HepG2 (cell line): ENCODE data around the gene SLC12A5. TPM values are rescaled to one million over a fixed set of nuclear protein-coding genes. Genes with fewer than 3 reads are reported as not detected.

Source experiments
- ATAC-seq: fragments of 200-7000 bp; cut with Tn5 transposase; 3 replicates; pipeline ENCODE4 v1.9.1; 2020; ENCODE audit warnings: mild to moderate bottlenecking, moderate library complexity
- BruUV-seq: library from RNA; stranded (reverse); fragments of 400-500 nt; replicated peaks from 2 replicates; lab custom pipeline; 2021; lab: Mats Ljungman, UMichigan
- CTCF ChIA-PET: fragments of 300-600 bp; formaldehyde crosslinking; extraction: SDS; loops from one replicate; lab custom pipeline; 2021; ENCODE audit warnings: low total read pairs, inconsistent platforms, low intra/inter-chr PET ratio; lab: Yijun Ruan, JAX
- POLR2A ChIA-PET: fragments of 350-600 bp; sonication (Branson Sonifier 250); formaldehyde crosslinking; loops from one replicate; lab custom pipeline; 2020; ENCODE audit warnings: antibody characterized with exemption, inconsistent platforms; lab: Yijun Ruan, JAX
- DNase-seq: peaks from one replicate; pipeline ENCODE4 v3.0.0-alpha.2; 2015; ENCODE audit warnings: low spot score
- FAIRE-seq: peaks from 3 replicates; lab custom pipeline; 2011; peaks lifted over from hg19 to GRCh38; lab: Jason Lieb, UNC
- H2AFZ ChIP-seq: one replicate; pipeline ENCODE4 v1.6.1; 2011; ENCODE audit warnings: low read length, inconsistent platforms
- H3K27ac ChIP-seq: fragments of 300-600 bp; 3 replicates; pipeline ENCODE4 v1.8.0; 2011; ENCODE audit warnings: mixed run types, mild to moderate bottlenecking, mixed read lengths, low read length, inconsistent platforms; ENCODE audit not compliant: insufficient read depth; ENCODE audit errors: extremely low read length
- H3K27me3 ChIP-seq, 2 experiments: fragments of 200-600 bp in 1 of 2; 2 replicates in 1 of 2; 3 replicates in 1 of 2; pipeline versions ENCODE4 v1.6.0 to v1.8.0; 2011; ENCODE audit warnings: low read length in 2 of 2, mild to moderate bottlenecking in 2 of 2, moderate library complexity in 2 of 2, inconsistent platforms in 1 of 2; ENCODE audit not compliant: insufficient read depth in 2 of 2, control insufficient read depth in 1 of 2
- H3K36me3 ChIP-seq, 2 experiments: fragments of 200-600 bp in 1 of 2; replicated peaks in 1 of 2; 2 replicates in 1 of 2; 3 replicates in 1 of 2; pipeline versions ENCODE4 v1.5.1 to v1.8.0; 2011; ENCODE audit warnings: low read length in 2 of 2, inconsistent platforms in 1 of 2; ENCODE audit not compliant: insufficient read depth in 2 of 2, control insufficient read depth in 1 of 2
- H3K4me1 ChIP-seq: 2 replicates; pipeline ENCODE4 v1.5.1; 2012; ENCODE audit warnings: low read length, inconsistent platforms; ENCODE audit not compliant: insufficient read depth
- H3K4me2 ChIP-seq: 2 replicates; pipeline ENCODE4 v1.6.0; 2011; ENCODE audit warnings: low read depth, low read length, inconsistent platforms
- H3K4me3 ChIP-seq, 3 experiments: fragments of 200-600 bp in 1 of 3; sonication (generic), shearing (Covaris generic) in 1 of 3; replicated peaks in 1 of 3; 2 replicates each; pipeline ENCODE4 v1.5.1; 2011 to 2016; ENCODE audit warnings: low read length in 3 of 3, inconsistent platforms in 2 of 3, low read depth in 2 of 3, mild to moderate bottlenecking in 2 of 3, control low read depth in 1 of 3, mixed read lengths in 1 of 3; ENCODE audit not compliant: insufficient read depth in 1 of 3
- H3K79me2 ChIP-seq: one replicate; pipeline ENCODE4 v1.6.1; 2011; ENCODE audit warnings: low read length, inconsistent platforms; ENCODE audit not compliant: insufficient read depth
- H3K9ac ChIP-seq: 2 replicates; pipeline ENCODE4 v1.6.0; 2011; ENCODE audit warnings: mild to moderate bottlenecking, low read depth, low read length, inconsistent platforms; ENCODE audit not compliant: insufficient read depth
- H3K9me3 ChIP-seq: 2 replicates; pipeline ENCODE4 v1.5.1; 2012; ENCODE audit warnings: mild to moderate bottlenecking, low read length
- H4K20me1 ChIP-seq: 2 replicates; pipeline ENCODE4 v1.6.0; 2011; ENCODE audit warnings: inconsistent platforms, mild to moderate bottlenecking, low read length, moderate library complexity; ENCODE audit not compliant: insufficient read depth
- AHR ChIP-seq: IDR thresholded peaks from 2 replicates; pipeline ENCODE4 v1.6.1; 2018; ENCODE audit warnings: missing genetic modification reagents, missing compliant biosample characterization
- ARID2 ChIP-seq: sonication (generic); formaldehyde crosslinking; IDR thresholded peaks from 2 replicates; pipeline ENCODE4 v1.8.1; 2022; ENCODE audit warnings: mild to moderate bottlenecking, missing genetic modification reagents, borderline replicate concordance
- GFI1 ChIP-seq: sonication (generic); formaldehyde crosslinking; IDR thresholded peaks from 2 replicates; pipeline ENCODE4 v1.5.0; 2020; ENCODE audit warnings: missing genetic modification reagents, mild to moderate bottlenecking, borderline replicate concordance
- GPN1 ChIP-seq: sonication (generic); formaldehyde crosslinking; IDR thresholded peaks from 2 replicates; pipeline ENCODE4 v1.5.1; 2020; ENCODE audit warnings: missing genetic modification reagents, borderline replicate concordance
- IKZF4 ChIP-seq: sonication (generic); formaldehyde crosslinking; IDR thresholded peaks from 2 replicates; pipeline ENCODE4 v1.5.1; 2020; ENCODE audit warnings: borderline replicate concordance, mild to moderate bottlenecking, low read depth, missing genetic modification reagents; ENCODE audit errors: not compliant biosample characterization
- PHB2 ChIP-seq: fragments of 450-650 bp; IDR thresholded peaks from 2 replicates; pipeline ENCODE4 v1.6.1; 2018; ENCODE audit not compliant: partially characterized antibody
- SOX6 ChIP-seq, 2 experiments: fragments of 450-650 bp in 1 of 2; sonication (generic) in 1 of 2; formaldehyde crosslinking in 1 of 2; IDR thresholded peaks; 2 replicates each; pipeline versions ENCODE4 v1.4.0 to v1.6.1; 2017 to 2020; ENCODE audit warnings: antibody characterized with exemption in 1 of 2, mild to moderate bottlenecking in 1 of 2, missing genetic modification reagents in 1 of 2
- TGIF2 ChIP-seq: IDR thresholded peaks from 2 replicates; pipeline ENCODE4 v1.6.1; 2016; ENCODE audit warnings: control low read depth, missing compliant biosample characterization
- XRCC5 ChIP-seq: fragments of 200-400 bp; formaldehyde crosslinking; optimal IDR thresholded peaks from 2 replicates; pipeline ENCODE3; 2017; ENCODE audit warnings: mild to moderate bottlenecking, low read length
- ZBTB33 ChIP-seq: sonication (generic); formaldehyde crosslinking; IDR thresholded peaks from 2 replicates; pipeline ENCODE4 v1.4.0; 2020; ENCODE audit warnings: missing genetic modification reagents
- ZFAT ChIP-seq: sonication (generic); formaldehyde crosslinking; conservative IDR thresholded peaks from 2 replicates; pipeline ENCODE4 v1.8.1; 2023; ENCODE audit warnings: missing genetic modification reagents, inconsistent platforms
- ZNF263 ChIP-seq: sonication (generic); formaldehyde crosslinking; IDR thresholded peaks from 2 replicates; pipeline ENCODE4 v1.4.0; 2020; ENCODE audit warnings: missing genetic modification reagents
- ZNF33A ChIP-seq: sonication (generic); formaldehyde crosslinking; IDR thresholded peaks from 2 replicates; pipeline ENCODE4 v1.5.1; 2020; ENCODE audit warnings: missing genetic modification reagents, mild to moderate bottlenecking, moderate library complexity, borderline replicate concordance
- ZNF468 ChIP-seq: sonication (generic); formaldehyde crosslinking; IDR thresholded peaks from 2 replicates; pipeline ENCODE4 v1.8.0; 2022; ENCODE audit warnings: mild to moderate bottlenecking, moderate library complexity, missing genetic modification reagents
- ZNF615 ChIP-seq: sonication (generic); formaldehyde crosslinking; IDR thresholded peaks from 2 replicates; pipeline ENCODE4 v1.5.0; 2020; ENCODE audit warnings: mild to moderate bottlenecking, missing genetic modification reagents, borderline replicate concordance
- ZNF713 ChIP-seq: sonication (generic); formaldehyde crosslinking; IDR thresholded peaks from 2 replicates; pipeline ENCODE4 v1.4.0; 2020; ENCODE audit warnings: mild to moderate bottlenecking, missing genetic modification reagents
- ZNF891 ChIP-seq: sonication (generic); formaldehyde crosslinking; IDR thresholded peaks from 2 replicates; pipeline ENCODE4 v1.5.0; 2020; ENCODE audit warnings: mild to moderate bottlenecking, missing genetic modification reagents
- ZSCAN9 ChIP-seq: IDR thresholded peaks from 2 replicates; pipeline ENCODE4 v1.6.1; 2016; ENCODE audit warnings: borderline replicate concordance
- WGBS: methylation state at CpG from one replicate; pipeline ENCODE4 v1.1.6; 2017; ENCODE audit warnings: low lambda C conversion rate; 5-methylcytosine and 5-hydroxymethylcytosine counted together
- in situ Hi-C: cut with HindIII; loops from 2 replicates; pipeline ENCODE4 v1.10.0; 2017; ENCODE audit warnings: low pct_unique_long_range_greater_than_20kb; ENCODE audit not compliant: extremely low pct_ligation_motif_present
- intact Hi-C: fragments of 100-400 bp; cut with micrococcal nuclease; formaldehyde crosslinking; loops from one replicate; pipeline ENCODE4 v1.10.0; 2022; ENCODE audit not compliant: unreplicated experiment
- polyA plus RNA-seq, 8 experiments: library from polyadenylated mRNA; depleted of rRNA in 3 of 8; stranded (reverse) in 7 of 8; unstranded in 1 of 8; fragments of >200 nt; fragmentation: Illumina TruSeq in 4 of 8; extraction: Trizol in 4 of 8; gene quantifications; 2 replicates each; pipeline versions ENCODE4 v1.2.1 to v1.2.3, GENCODE V29; 2011 to 2016; ENCODE audit warnings: low read depth in 4 of 8, missing spikeins in 1 of 8, mixed read lengths in 1 of 8; ENCODE audit not compliant: insufficient read depth in 1 of 8
- total RNA-seq, 5 experiments: library from RNA; depleted of rRNA; stranded (reverse); fragments of >200 nt; fragmentation: Illumina TruSeq; extraction: Trizol; gene quantifications; 2 replicates each; pipeline ENCODE4 v1.2.3, GENCODE V29; 2016; ENCODE audit warnings: low read depth in 1 of 5

SLC12A5 gene
- total and polyA plus RNA-seq, 2 of the 13 experiments (the other 11 are each of a cell fraction or from before 2014, with no cell fraction given): 4.3 to 5.4 TPM

- H3K79me2 ChIP-seq: no peaks in the 10 kb centered on the region
- H3K27ac ChIP-seq: no peak overlapping the region
- H3K9me3 ChIP-seq: no peaks in the 10 kb centered on the region
- no TSS peak for BruUV-seq
- TF ChIP-seq PHB2 (no peak), AHR (CRISPR knock-in tag) (no peak), ZNF713 (no peak), SOX6 (IDR thresholded peaks at IDR 0.05) (no peak), SOX6 (CRISPR knock-in tag; IDR thresholded peaks at IDR 0.05) (no peak), ZNF263 (CRISPR knock-in tag) (no peak), XRCC5 (no peak), ZFAT (CRISPR knock-in tag) (no peak), ZNF891 (CRISPR knock-in tag) (no peak), ZNF615 (CRISPR knock-in tag) (no peak)
- no peak for DNase-seq
- no peak for ATAC-seq
- intact Hi-C loops (no loop called here), in situ Hi-C loops (no loop called here)
- 0 out of 5 replicates have a peak, but pooled peaks cover 0 to under 1% of the 10 kb centered on the region in 2 experiments for H3K27me3 ChIP-seq
- WGBS: 25% methylated on average over 6 of the region's 6 CpGs
- H3K4me2 ChIP-seq: no peak overlapping the region
- H3K36me3 ChIP-seq: no peaks in the 10 kb centered on the region
- ChIA-PET POLR2A (no interaction called here), CTCF (no interaction called here)
- peaks cover 7% of the 10 kb centered on the region; the same call in 1 of the 2 replicates for H3K4me1 ChIP-seq
- FAIRE-seq: no peak
- no peak overlapping the region for H3K9ac ChIP-seq
- no peak overlapping the region for H3K4me3 ChIP-seq
- H2AFZ ChIP-seq: no peak overlapping the region
- H4K20me1 ChIP-seq: no peaks in the 10 kb centered on the region; the same call in 1 of the 2 replicates
Measured at GRCh38 chr20:46054606-46055005, 25.6 kb downstream of the SLC12A5 start.

GRCh38 chr20:46055269-46055668 lies 26.3 kb downstream of the SLC12A5 start:
- CTCF ChIA-PET: no interaction called here
- H3K9ac ChIP-seq: no peak overlapping the region
- BruUV-seq: no TSS peak
- H3K4me2 ChIP-seq: no peak overlapping the region
- FAIRE-seq (no peak), DNase-seq (no peak), ATAC-seq (no peak)
- no peaks in the 10 kb centered on the region for H3K79me2 ChIP-seq
- 0 out of 5 replicates have a peak, but pooled peaks cover 0 to 3% of the 10 kb centered on the region in 2 experiments for H3K36me3 ChIP-seq
- H3K4me1 ChIP-seq: peaks cover 7% of the 10 kb centered on the region
- H3K27ac ChIP-seq: no peak overlapping the region
- TF ChIP-seq ZNF468 (CRISPR knock-in tag): no peak
- no peak for TF ChIP-seq TGIF2 (CRISPR knock-in tag)
- TF ChIP-seq IKZF4 (CRISPR knock-in tag): no peak
- TF ChIP-seq GPN1 (CRISPR knock-in tag): no peak
- TF ChIP-seq GFI1 (CRISPR knock-in tag): no peak
- TF ChIP-seq ZBTB33 (CRISPR knock-in tag): no peak
- TF ChIP-seq ARID2: no peak
- no peak for TF ChIP-seq ZNF33A (CRISPR knock-in tag)
- TF ChIP-seq ZSCAN9 (CRISPR knock-in tag): no peak
- H3K9me3 ChIP-seq: no peaks in the 10 kb centered on the region
- no peaks in the 10 kb centered on the region; the same call in 1 of the 2 replicates for H4K20me1 ChIP-seq
- intact Hi-C loops (no loop called here), in situ Hi-C loops (no loop called here)
- POLR2A ChIA-PET: no interaction called here
- no peak overlapping the region for H3K4me3 ChIP-seq
- no peaks in the 10 kb centered on the region; a peak in 1 of 5 replicates for H3K27me3 ChIP-seq
- WGBS: 3% methylated on average over 1 of the region's 1 CpG
- no peak overlapping the region for H2AFZ ChIP-seq
